Colonic mucosa (tissue), 4 donors: ENCODE measurements around the gene ATP8B4. TPM values are rescaled to one million over a fixed set of nuclear protein-coding genes. Genes with fewer than 3 reads are reported as not detected.

Experiments used
- DNase-seq: peaks from one replicate; pipeline ENCODE4 v3.0.0-alpha.2; 2020
- H3K27ac ChIP-seq: fragments of 200-600 bp; one replicate; pipeline ENCODE4 v1.8.0; 2021
- H3K27me3 ChIP-seq: fragments of 200-600 bp; one replicate; pipeline ENCODE4 v1.8.0; 2021
- H3K36me3 ChIP-seq: fragments of 200-600 bp; one replicate; pipeline ENCODE4 v1.8.0; 2021
- H3K4me1 ChIP-seq: fragments of 200-600 bp; one replicate; pipeline ENCODE4 v1.8.0; 2021; ENCODE audit warnings: mild to moderate bottlenecking
- H3K4me3 ChIP-seq: fragments of 200-600 bp; one replicate; pipeline ENCODE4 v1.8.0; 2021
- H3K9ac ChIP-seq, 2 donors: one replicate each; pipeline ENCODE4 v1.7.0; 2013; ENCODE audit warnings: control low read depth in 2 of 2, low read depth in 2 of 2, low read length in 2 of 2
- H3K9me3 ChIP-seq: fragments of 200-600 bp; one replicate; pipeline ENCODE4 v1.8.0; 2021
- CTCF ChIP-seq: fragments of 200-600 bp; IDR thresholded peaks from one replicate; pipeline ENCODE4 v1.8.0; 2022; ENCODE audit warnings: antibody characterized with exemption, mild to moderate bottlenecking
- intact Hi-C: fragments of 100-400 bp; cut with DNase I; formaldehyde crosslinking; loops from one replicate; pipeline ENCODE4 v1.14.1; 2022
- total RNA-seq, 2 donors: library from RNA; stranded (reverse); fragmentation: NEBNext Ultra II Directional in 1 of 2; extraction: Animal tissue kit (Norgen Biotek cat#: 25700) in 1 of 2; gene quantifications; one replicate each; pipeline ENCODE4 v1.2.1, GENCODE V29; 2021
- donor health status: healthy.
- donor health status: DM: no; HTN: no; CAD: no.
- donor health status: DM: no; HTN: no; CAD: no.

Gene ATP8B4
- total RNA-seq, 2 donors from 2014 or later: 2.7 to 3.0 TPM

GRCh38 chr15:50143255-50143860, 24.3 kb upstream of the ATP8B4 start:
- H3K9ac ChIP-seq: no peak overlapping the region
- intact Hi-C loops: loop anchor here (5.0 to 10.0 kb wide), 4 partner anchors 171 to 1281 kb away; partner anchors contain the start of gene FGF7
- H3K9me3 ChIP-seq: no peaks in the 10 kb centered on the region
- no peak for TF ChIP-seq CTCF
- H3K27me3 ChIP-seq: no peaks in the 10 kb centered on the region
- no peaks in the 10 kb centered on the region for H3K36me3 ChIP-seq
- H3K4me3 ChIP-seq: no peak overlapping the region
- no peak for DNase-seq
- no peaks in the 10 kb centered on the region for H3K4me1 ChIP-seq
- H3K27ac ChIP-seq: no peak overlapping the region

DNA sequence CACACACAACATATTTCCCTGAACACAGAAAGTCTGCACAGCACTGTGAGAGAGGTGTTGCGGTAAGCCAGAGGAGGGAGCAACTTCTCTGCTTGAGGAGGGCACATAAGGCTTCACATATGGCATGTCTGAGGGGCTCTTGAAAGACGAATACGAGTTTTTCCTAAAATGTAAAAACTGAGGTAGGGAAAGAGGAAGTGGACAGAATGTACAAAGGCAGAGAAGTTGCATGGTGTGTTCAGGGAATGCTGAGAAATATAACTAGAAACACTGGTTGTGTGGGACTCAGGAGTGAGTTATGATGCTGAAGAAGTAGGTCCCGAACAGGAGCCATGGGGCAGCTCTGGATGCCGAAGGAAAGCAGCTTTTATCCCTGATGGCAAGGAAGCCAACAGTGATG, 22.8 kb upstream of the ATP8B4 start:
- TF ChIP-seq CTCF: no peak
- Histone ChIP-seq H3K4me1 (no peaks in the 10 kb centered on the region), H3K4me3 (no peak overlapping the region), H3K9me3 (no peaks in the 10 kb centered on the region), H3K27ac (no peak overlapping the region), H3K36me3 (no peaks in the 10 kb centered on the region), H3K9ac (no peak overlapping the region), H3K27me3 (no peaks in the 10 kb centered on the region)
- DNase-seq: no peak
- intact Hi-C loops: loop anchor here (5.0 to 10.0 kb wide), 4 partner anchors 173 to 1280 kb away; partner anchors contain the start of gene FGF7

DNA sequence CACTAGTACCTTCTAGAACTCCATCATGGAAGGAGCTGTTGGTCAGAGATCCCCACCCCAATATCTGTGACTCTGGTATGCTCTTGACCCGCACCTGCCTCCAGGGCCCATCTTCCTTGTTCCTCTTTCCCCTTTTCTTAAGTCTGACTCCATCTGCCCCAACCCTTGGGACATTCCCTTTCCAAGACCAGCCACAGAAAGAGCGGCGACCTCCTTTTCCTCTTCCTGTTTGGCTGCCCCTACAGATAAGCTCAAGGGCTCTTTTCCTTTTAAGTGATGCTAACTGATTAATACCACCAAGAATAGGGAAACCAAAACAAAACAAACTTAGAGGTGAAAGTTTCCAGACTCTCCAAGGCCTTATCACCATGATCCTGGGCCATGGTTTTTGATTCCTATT, 21.9 kb upstream of the ATP8B4 start:
- Histone ChIP-seq H3K9me3 (no peaks in the 10 kb centered on the region), H3K9ac (no peak overlapping the region), H3K4me1 (no peaks in the 10 kb centered on the region), H3K27ac (no peak overlapping the region), H3K27me3 (no peaks in the 10 kb centered on the region), H3K4me3 (no peak overlapping the region), H3K36me3 (no peaks in the 10 kb centered on the region)
- intact Hi-C loops: loop anchor here (5.0 to 10.0 kb wide), 4 partner anchors 174 to 1279 kb away; partner anchors contain the start of gene FGF7
- DNase-seq: no peak
- TF ChIP-seq CTCF: no peak

GRCh38 chr15:50140098-50140497, 21.1 kb upstream of the ATP8B4 start:
- Histone ChIP-seq H3K9me3 (no peaks in the 10 kb centered on the region), H3K27me3 (no peaks in the 10 kb centered on the region), H3K9ac (no peak overlapping the region), H3K27ac (no peak overlapping the region), H3K4me3 (no peak overlapping the region), H3K36me3 (no peaks in the 10 kb centered on the region), H3K4me1 (no peaks in the 10 kb centered on the region)
- no peak for TF ChIP-seq CTCF
- DNase-seq: no peak
- intact Hi-C loops: loop anchor here (5.0 to 10.0 kb wide), 4 partner anchors 175 to 1278 kb away; partner anchors contain the start of gene FGF7

DNA sequence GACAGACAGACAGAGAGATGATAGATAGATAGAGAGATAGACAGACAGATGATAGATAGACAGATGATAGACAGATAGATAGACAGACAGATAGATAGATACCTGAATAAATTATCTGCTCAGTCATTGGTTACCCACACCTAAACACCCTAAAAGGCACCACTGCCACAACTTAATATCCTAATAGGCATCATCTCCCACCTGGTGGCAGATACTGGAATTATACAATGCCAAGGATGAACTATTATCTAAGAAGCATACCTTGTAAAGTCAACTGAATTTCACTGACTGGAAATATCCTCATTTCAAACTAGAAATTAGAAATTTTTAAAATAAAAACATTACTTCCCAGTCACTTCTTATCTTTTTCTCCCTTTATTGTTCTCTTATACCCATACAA, 19.4 kb upstream of the ATP8B4 start:
- no peak for DNase-seq
- TF ChIP-seq CTCF: no peak
- Histone ChIP-seq H3K27me3 (no peaks in the 10 kb centered on the region), H3K9me3 (no peaks in the 10 kb centered on the region), H3K9ac (no peak overlapping the region), H3K4me3 (no peak overlapping the region), H3K36me3 (no peaks in the 10 kb centered on the region), H3K27ac (no peak overlapping the region), H3K4me1 (no peaks in the 10 kb centered on the region)
- intact Hi-C loops: no loop called here
